GM19455 (cell line): ENCODE results near the gene RAB40B.

Experiments
- ATAC-seq: cut with Tn5 transposase; IDR thresholded peaks from one replicate; pipeline ENCODE4 v1.9.1; 2021; ENCODE audit not compliant: unreplicated experiment

Gene RAB40B

DNA sequence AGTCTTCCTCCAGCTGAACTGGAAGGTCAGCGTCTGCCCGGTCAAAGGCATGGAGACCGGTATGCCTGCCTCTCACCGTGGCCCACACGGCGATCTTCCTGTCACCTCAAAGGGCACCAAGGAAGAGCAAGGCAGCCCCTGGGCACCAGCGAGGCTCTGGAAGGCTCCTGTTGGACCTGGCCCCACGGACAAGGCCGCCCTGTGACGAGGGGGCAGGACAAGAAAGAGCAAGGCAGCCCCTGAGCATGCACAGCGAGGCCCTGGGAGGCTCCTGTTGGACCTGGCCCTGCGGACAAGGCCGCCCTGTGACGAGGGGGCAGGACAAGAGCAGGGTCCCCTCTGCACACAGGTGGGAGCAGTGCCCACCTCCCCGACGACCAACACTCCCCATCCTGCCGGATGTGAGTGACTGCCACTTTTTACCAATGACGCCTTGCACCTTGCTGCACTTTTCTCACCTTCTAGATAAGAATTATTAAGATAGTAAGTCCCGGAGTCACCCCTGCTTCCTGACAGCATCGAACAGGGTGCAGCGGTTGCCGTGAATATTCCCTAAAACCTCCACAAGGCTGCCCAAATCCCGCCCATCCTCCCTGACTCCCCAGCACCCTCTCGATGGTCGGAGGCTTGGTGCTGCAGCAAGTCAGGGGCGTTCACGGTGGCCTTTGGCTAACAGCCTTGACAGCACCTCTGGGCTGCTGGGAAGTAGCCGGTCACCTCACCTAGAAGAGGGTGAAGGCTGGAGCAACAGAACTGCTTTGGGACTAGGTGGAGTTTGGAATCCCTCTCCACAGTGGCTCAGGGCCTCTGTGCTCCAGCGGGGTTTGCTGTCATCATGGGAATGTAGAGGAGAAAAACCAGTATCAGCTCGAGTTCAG, 44.6 kb downstream of the RAB40B start:
- ATAC-seq: no peak

DNA sequence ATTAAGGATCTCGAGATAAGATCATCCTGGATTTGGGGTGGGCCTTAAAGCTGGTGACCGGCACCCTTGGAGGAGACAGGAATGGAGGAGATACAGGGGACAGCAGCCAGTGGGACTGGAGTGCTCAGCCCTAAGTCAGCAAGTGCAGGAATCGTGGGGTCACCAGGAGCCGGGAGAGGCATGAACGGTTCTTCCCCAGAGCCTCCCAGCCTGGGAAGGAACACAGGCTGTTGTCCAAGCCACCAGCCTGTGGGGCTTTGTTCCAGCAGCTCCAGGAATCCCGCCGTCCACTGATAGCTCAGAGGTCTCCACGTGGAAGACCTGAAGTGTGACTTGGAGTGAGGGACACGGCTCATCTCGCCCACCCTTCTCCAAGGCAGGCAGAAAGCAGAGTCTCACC, 47.8 kb downstream of the RAB40B start:
- no peak for ATAC-seq

DNA sequence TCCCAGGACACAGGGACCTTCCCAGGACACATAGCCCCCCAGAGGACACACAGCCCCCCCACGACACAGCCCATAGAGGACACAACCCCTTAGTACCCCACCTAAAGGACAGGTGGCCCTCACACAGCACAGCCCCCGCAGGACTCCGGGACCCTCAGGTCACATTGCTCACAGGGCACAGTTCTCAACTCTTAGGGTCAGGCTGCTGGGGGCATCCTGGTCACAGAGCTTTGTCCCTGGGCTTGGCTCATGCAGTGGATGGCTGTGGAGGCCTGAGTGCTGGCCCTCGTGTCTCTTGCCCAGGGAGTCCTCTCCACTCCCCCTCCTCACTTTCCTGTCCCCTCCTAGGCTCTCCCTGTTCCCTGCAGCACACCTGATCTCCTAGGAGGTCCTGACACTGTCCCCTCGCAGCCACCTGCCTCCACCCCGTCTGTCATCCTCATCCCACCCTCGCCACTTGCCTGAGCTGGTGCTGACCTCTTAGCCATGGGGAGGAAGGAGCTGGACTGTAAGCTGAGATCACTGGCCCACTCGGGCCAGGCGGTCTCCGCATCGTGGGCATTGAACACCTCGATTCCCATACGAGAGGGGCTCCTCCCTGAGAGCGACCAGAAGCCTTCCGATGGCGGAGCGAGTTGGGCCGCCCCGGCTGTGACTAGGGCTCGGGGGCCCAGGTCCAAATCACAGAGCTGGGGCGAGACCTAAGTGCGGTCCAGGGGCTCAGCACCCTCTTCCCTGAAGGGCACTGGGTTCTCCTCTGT, 48.8 kb downstream of the RAB40B start:
- ATAC-seq: no peak

DNA sequence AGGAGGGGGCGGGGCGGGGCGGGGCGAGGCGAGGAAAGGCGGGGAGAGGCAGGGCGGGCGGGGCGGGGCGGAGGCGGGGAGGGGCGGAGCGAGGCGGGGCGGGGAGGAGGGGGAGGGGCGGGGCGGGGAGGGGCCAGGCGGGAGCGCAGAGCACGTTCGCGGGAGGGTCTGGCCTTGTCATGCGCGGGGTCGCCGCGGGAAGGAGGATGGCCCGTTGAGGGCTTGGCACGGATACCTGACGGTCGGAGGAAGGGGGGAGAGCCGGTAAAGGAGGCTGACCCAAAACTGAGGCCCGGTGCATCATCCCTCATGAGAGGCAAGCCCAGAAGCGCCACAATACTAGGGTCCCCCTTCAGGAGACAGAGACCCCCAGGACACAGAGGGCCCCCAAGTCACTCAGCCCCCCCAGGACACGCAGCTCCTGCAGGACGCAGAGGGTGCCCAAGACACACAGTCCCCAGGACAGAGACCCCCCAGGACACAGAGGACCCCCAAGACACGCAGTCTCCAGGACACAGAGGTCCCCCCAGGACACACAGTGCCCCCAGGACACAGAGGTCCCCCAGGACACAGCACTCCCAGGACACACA, 49.7 kb downstream of the RAB40B start:
- no peak for ATAC-seq

DNA sequence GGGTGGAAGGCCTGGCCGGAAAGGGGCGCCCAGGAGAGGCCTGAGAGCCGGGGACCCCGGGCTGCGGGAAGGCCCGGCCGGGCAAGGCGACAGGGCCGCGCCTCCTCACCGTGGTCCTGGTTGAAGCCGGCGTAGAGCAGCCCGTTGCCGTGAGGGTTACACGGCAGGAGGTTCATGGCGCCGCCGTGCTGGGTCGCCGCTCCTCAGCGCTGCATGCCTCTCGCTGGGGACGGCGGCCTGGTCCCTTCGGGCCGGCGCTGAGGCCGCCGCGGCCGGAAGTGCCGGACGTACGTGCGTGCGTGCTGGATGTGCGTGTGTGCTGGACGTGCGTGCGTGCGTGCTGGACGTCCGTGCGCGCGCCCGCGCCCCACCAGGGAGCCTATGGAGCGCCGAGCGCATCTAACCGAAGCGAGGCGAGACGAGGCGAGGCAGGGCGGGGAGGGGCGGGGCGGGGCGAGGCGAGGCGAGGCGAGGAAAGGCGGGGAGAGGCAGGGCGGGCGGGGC, 50.3 kb downstream of the RAB40B start, which contains the start of gene WDR45B:
WDR45B (minus strand) TSS at position 280 of the 504 bp plus-strand sequence; CDS start at position 176, 104 bp downstream.
- ATAC-seq: peak; percentile 70

DNA sequence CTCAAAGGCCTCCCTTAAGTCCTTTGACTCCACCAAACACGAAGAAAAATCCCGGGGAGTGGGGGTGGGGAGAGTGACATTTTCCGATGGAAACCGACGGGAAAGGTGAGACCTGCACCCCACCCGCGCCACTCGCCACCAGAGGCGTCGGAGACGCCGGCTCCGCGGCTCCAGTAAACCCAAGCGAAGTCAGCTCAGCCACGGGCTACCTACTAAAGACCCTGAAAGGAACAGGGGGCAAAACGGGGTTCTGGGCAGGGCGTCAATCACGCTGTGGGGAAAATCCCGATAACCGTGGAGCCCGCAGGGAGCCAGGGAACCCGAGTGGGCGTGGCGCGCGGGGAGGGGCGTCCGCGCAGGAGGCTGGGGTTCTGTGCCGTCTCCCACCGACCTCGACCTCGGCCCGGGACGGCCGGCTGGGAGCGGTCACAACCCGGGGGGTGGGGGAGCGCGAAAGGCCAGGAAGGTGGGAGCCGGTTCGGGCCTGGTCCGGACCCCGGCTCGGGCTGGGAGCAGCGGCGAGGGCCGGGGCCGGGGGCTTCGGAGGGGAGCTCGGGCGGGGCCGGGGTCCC, 50.8 kb downstream of the RAB40B start:
- peak; percentile 32 for ATAC-seq

DNA sequence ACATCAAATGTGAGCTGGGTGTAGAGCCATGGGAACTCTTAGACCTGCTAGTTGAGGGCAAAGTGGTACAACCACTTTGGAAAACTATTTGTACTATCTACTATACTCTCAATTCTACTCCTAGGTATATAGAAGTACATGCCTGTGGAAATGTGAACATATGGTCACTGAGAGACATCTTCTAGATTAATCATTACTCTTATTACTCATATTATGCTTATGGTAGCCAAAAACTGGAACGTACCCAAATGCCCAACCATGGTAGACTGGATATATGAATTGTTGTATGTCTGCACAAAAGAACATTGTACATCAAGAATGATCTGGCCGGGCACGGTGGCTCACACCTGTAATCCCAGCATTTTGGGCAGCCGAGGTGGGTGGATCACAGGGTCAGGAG, 53.0 kb downstream of the RAB40B start:
- ATAC-seq: no peak

DNA sequence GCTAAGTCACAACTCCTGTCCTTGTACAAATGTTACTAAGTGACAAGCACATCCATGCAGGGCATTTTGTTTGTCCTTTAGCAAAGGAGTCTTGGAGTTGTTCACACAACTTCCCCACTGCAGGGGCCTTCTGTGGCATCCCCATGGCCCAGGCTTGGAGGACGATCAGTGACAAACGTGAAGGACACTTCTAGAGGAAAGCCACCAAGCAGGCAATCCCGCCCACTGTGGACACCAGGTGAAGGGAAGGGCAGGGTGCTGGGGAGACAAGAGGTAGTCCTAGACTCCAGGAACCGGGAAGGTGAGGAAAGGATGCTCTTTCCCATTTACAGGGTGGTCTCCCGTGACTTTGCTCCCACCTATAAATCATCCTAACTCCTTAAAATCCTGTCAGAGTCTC, 54.4 kb downstream of the RAB40B start:
- no peak for ATAC-seq

DNA sequence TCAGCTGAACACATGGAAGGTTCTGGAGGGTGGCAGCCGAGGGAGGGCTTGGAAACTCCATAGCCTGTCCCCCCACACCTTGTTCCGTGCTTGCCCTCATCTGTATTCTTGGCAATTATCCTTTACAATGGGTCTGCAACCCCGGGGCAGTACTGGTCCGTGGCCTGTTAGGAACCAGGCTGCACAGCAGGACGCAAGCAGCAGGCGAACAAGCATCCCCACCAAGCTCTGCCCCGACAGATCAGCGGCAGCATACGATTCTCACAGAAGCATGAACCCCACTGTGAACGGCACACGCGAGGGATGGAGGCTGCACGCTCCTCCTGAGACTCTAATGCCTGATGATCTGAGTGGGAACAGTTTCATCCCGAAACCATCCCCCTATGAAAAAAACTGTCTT, 56.5 kb downstream of the RAB40B start:
- ATAC-seq: no peak

DNA sequence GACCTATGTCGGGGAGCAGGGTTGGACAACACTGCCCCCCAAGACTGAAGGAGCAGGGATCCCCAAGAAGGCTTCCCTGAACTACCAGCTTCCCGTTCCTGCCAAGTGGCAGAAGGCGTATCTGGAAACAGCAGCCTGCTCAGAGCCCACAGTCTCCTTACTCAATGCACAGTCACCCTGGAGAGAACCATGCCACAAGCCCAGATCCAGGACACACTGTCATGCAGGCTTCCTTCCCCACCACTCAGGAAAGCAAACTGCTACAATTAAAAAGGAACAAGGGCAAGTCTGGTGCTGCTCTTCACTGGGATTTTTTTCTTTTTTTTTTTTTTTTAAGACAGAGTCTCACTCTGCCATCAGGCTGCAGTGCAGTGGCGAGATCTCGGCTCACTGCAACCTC, 58.5 kb downstream of the RAB40B start:
- ATAC-seq: no peak

DNA sequence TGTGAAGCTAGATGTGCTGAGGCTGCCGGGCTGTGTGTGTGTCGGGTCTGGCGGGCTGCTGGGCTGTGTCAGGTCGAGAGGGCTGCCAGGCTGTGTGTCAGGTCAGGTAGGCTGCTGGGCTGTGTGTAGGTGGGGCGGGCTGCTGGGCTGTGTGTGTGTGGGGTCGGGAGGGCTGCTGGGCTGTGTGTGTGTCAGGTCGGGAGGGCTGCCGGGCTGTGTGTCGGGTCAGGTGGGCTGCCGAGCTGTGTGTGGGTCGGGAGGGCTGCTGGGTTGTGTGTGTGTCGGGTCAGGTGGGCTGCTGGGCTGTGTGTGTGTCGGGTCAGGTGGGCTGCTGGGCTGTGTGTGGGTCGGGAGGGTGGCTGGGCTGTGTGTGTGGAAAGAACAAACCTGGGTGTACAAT, 58.9 kb downstream of the RAB40B start:
- ATAC-seq: no peak

DNA sequence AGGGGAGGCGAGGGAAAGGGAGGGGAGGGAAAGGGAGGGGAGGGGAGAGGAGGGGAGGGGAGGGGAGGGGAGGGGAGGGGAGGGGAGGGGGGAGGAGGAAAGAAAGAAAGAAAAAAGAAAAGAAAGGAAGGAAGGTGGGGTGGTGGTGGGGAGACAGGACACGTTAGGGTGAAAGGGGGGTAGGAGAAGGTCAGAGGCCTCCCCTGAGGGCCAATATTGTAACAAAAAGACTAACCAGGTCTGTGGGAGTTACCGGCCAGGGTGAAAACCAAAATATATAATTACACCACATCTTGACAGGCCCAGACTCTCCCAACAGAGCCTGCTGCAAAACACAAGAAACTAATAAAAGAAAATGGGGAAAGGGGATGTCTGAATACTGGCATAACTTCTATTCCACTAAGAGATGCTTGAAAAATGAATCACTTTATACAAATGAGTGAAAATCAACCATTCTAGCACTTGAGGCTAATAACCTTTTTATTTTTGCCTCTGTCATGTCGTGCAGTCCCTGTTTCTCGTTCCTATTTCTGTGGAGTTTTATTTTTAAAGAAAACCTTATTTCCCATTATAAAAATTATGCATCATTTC, 60.2 kb downstream of the RAB40B start:
- no peak for ATAC-seq

DNA sequence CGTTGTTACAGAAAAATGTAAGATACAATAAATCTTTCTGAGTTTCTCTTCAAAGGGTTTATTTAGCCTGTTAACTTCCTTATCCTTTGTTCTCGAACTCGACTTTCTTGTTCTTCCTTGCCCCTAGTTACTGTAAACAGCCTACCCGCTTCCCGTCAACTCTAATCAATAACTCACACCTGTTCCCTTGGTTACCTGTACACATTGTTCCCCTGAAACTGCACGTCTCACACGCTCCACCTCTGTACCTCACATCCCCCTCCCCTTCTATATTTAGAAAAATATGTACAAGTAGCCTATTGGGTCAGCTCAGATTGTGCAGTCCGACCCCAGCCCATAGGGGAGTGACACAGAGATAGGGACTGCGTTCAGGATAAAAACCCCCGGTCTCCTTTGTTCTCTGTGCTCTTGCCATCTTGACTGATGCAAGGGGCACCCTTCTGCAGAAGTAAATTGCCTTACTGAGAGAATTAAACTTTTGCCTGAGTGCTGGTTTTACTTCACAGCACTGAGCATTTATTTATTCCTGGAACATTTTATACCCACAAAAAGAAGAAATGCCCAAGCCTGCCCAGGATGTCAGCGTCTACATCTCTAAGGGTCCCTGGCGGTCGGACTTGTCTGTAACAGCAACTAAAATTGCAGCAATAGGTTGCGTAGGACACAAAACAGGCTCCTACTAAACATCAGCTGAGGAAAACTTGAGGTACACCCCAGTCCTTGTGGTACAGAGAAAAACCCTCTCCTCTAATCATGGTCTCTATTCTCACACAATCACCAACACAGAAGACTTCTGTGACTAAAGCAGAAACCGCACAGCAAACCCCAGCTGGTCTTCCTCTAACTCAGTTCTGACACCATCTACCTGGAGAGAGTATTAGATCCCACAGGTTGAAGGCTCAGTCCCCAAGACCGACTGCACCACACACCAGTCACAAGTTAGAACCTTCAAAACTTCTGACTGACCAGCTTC, 61.6 kb downstream of the RAB40B start:
- no peak for ATAC-seq

DNA sequence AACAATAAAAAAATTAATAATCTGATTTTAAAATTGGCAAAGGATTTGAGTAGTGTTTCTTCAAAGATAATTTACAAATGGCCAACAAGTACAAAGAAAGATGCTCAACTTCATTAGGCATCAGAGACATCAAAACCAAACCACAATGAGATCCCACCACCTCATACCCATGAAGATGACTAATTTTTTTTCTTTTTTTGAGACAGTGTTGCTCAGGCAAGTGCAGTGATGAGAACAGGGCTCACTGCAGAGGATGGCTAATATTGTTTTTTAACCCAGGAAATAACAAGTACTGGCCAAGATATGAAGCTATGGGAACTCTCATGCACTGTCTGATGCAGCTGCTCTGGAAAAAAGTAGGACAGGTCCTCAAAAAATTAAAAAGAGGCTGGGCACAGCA, 65.2 kb downstream of the RAB40B start:
- no peak for ATAC-seq

DNA sequence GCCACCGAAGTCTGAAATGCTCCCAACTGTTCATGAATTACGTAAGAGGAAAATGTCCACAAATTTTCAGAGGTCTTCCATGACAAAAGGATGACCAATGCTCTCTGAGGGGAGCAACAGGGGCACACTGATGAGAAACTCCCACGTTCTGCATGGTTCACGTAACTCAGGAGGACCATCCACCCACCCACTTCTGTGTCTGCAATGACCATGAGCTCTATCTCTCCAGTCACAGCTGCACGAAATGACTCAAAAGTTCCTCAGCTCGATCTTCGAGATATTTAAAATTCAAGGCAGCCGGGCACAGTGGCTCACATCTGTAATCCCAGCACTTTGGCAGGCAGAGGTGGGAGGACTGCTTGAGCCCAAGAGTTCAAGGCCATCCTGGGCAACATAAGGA, 66.0 kb downstream of the RAB40B start:
- ATAC-seq: no peak

DNA sequence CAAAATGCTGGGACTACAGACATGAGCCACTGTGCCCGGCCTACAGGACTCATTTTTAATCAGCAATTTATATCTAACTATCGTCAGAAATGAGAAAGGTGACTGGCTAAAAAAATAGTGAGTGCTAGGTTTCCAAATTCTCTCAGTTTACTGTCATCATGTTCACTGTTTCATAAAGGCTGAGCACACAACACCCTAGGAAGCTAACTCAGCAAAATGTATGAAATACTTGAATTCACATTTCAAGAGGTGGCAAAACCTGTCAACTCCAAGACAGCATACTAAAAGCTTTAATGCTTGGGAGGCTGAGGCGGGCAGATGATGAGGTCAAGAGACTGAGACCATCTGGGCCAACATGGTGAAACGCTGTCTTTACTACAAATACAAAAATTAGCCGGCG, 67.0 kb downstream of the RAB40B start:
- ATAC-seq: no peak

DNA sequence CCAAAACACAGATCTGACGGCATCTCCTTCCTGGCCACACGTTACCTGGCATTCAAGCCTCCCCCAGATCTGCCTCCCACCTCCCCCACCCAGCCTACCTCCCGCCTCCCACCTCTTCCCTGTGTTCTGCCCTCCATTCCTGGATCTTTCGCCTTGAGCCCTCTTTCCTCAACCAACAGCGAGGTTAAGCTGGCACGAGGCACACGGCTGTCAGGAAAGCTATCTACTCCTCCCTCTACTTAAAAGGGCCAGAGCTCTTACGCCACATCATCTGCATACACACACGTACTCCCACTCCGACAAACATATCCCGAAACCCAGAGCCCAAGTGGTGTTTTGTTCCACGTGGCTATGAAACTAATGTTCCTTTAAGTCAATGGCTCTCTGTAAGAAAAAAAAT, 68.3 kb downstream of the RAB40B start:
- no peak for ATAC-seq

DNA sequence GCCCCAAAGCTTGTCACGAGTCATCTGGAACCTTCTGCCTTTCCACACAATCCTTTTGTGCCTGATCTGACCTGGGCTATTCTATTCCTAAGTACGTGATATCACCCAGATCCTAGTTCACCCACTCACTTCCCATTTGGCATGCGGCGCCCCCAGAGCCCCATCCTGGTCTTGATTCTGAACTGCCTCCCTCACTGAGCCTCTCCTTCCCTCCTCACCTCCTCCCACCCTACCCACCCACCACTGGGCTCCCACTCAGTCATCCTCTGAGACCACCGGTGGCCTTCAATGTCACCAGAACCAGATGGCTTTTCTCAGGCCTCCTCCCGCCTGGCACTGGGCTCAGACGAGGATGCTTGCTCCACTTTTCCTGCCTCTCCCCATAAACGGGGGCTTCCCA, 68.8 kb downstream of the RAB40B start:
- no peak for ATAC-seq

DNA sequence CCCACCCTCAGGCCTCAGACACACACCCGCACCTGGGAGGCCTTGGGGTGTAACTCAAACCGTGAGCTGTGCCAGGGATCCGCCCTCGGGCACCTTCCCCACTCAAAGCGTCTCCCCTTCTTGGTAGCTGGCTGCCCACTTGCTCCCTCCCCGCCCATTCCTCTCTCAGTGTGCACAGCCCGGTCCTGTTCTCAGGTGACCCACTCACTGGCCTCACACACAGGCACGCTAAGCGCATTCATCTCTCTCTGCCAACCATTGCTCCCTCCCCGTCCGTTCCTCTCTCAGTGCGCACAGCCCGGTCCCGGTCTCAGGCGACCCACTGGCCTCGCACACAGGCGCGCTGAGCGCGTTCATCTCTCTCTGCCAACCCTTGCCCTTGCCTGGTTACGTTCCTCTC, 71.1 kb downstream of the RAB40B start:
- no peak for ATAC-seq

DNA sequence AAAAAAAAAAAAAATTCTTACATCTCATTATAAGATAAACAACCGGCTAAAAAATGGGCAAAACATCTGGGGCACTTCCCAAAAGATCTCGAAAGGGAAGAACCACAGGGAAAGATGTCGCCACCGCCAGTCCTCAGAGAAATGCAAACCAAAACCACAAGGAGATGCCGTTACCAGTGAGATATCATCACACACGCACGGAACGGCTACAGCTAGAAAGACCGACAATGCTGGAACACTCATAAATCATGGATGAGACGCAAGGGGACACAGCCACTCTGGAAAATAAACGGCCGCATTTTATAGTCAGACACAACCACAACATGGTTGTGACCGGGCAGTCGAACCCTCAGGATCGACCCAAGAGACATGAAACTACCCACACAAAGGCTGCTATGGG, 74.8 kb downstream of the RAB40B start:
- ATAC-seq: no peak
